Adrenal gland (tissue), 12 donors: ENCODE data around the gene SETBP1. TPM values are rescaled to one million over a fixed set of nuclear protein-coding genes. Genes with fewer than 3 reads are reported as not detected.

Experiments used
- DNase-seq, 7 donors: peaks; one replicate each; pipeline ENCODE4 v3.0.0-alpha.2; 2019 to 2020
- H3K27ac ChIP-seq, 5 donors: fragments of 200-600 bp; sonication (generic) in 4 of 5; 1 replicate in 3 of 5; 2 replicates in 2 of 5; pipeline versions ENCODE4 v1.5.1 to v1.8.0; 2016 to 2020; ENCODE audit warnings: mild to moderate bottlenecking in 1 of 5
- H3K27me3 ChIP-seq: fragments of 200-600 bp; 2 replicates; pipeline ENCODE4 v1.8.0; 2021
- H3K36me3 ChIP-seq, 2 donors: fragments of 200-600 bp; replicated peaks in 1 of 2; 1 replicate in 1 of 2; 2 replicates in 1 of 2; pipeline versions ENCODE4 v1.5.1 to v1.8.0; 2018 to 2022
- H3K4me1 ChIP-seq, 2 donors: fragments of 200-600 bp; replicated peaks in 1 of 2; 1 replicate in 1 of 2; 2 replicates in 1 of 2; pipeline versions ENCODE4 v1.5.1 to v1.8.0; 2018 to 2021
- H3K4me3 ChIP-seq, 4 donors: fragments of 200-600 bp; sonication (generic) in 3 of 4; one replicate each; pipeline ENCODE4 v1.5.1; 2016 to 2018
- H3K9me3 ChIP-seq, 3 donors: fragments of 200-600 bp; sonication (generic) in 1 of 3; replicated peaks in 1 of 3; 1 replicate in 2 of 3; 2 replicates in 1 of 3; pipeline versions ENCODE4 v1.5.1 to v1.8.0; 2016 to 2021
- CTCF ChIP-seq, 6 experiments: fragments of 450-650 bp in 4 of 6; fragments of 200-600 bp in 2 of 6; sonication (generic) in 1 of 6; IDR thresholded peaks; 1 replicate in 5 of 6; 2 replicates in 1 of 6; pipeline versions ENCODE4 v1.5.1 to v1.8.0; 2016 to 2021; ENCODE audit warnings: antibody characterized with exemption in 6 of 6, mild to moderate bottlenecking in 2 of 6, moderate library complexity in 1 of 6
- POLR2A ChIP-seq, 2 donors: fragments of 450-650 bp; IDR thresholded peaks; one replicate each; pipeline ENCODE4 v1.6.1; 2017; ENCODE audit warnings: antibody characterized with exemption in 2 of 2, mild to moderate bottlenecking in 2 of 2, moderate library complexity in 1 of 2
- WGBS, 4 donors: extraction: QIAGEN DNeasy Blood & Tissue Kit in 2 of 4; methylation state at CpG; one replicate each; pipeline versions ENCODE4 v1.1.5 to v1.1.7; 2013 to 2017; 5-methylcytosine and 5-hydroxymethylcytosine counted together
- intact Hi-C, 2 donors: fragments of 100-400 bp; cut with DNase I; formaldehyde crosslinking; loops; one replicate each; pipeline versions ENCODE4 v1.14.1 to v1.15.0; 2022 to 2023
- polyA plus RNA-seq, 3 donors: library from polyadenylated mRNA; stranded (reverse); fragments of 200-250 nt in 2 of 3; fragments of 350-450 nt in 1 of 3; fragmentation: Illumina TruSeq in 1 of 3; extraction: RNeasy Lipid Tissue Mini Kit (QIAGEN cat#74804) in 1 of 3; gene quantifications; one replicate each; pipeline ENCODE4 v1.2.3, GENCODE V29; 2013 to 2014
- total RNA-seq, 9 donors: library from RNA; depleted of rRNA in 4 of 9; stranded (reverse); fragments of >200 nt in 4 of 9; fragments of 120-200 nt in 1 of 9; fragmentation: NEBNext Ultra II Directional in 1 of 9; extraction: Animal tissue kit (Norgen Biotek cat#: 25700) in 1 of 9; gene quantifications; one replicate each; pipeline versions ENCODE4 v1.1.0 to v1.2.4, GENCODE V29; 2013 to 2023
- donor health status: healthy with polysubstance abuse.
- donor health status: Bipolar disorder and iron deficiency.
- donor health status: DM: yes; HTN: yes; CAD: no.
- donor health status: DM: no; HTN: no; CAD: no.
- donor health status: DM: no; HTN: no; CAD: no.
- donor health status: DM: yes; HTN: yes; CAD: no.

SETBP1 gene
- total and polyA plus RNA-seq, 12 donors = 1.2 to 18.0 (median 9.4) TPM

- Histone ChIP-seq H3K4me3 (no peak overlapping the region), H3K36me3 (no peaks in the 10 kb centered on the region), H3K27me3 (no peaks in the 10 kb centered on the region), H3K27ac (no peak overlapping the region), H3K4me1 (peaks cover 0 to 7% of the 10 kb centered on the region in 2 donors), H3K9me3 (no peaks in the 10 kb centered on the region)
- intact Hi-C loops = no loop called here
- no peak for DNase-seq
- 89 to 96% (median 90%) methylated on average over 4 of the region's 4 CpGs for WGBS, 4 donors
- TF ChIP-seq CTCF (IDR thresholded peaks at IDR 0.05) = no peak
- TF ChIP-seq POLR2A (IDR thresholded peaks at IDR 0.05) = no peak
Measured at GRCh38 chr18:44693030-44693784, 12.5 kb downstream of the SETBP1 start.

GRCh38 chr18:44695503-44695902 is 14.8 kb downstream of the SETBP1 start:
- intact Hi-C loops = no loop called here

GRCh38 chr18:44696892-44697291 is 16.2 kb downstream of the SETBP1 start:
- WGBS, 4 donors = 57 to 63% (median 60%) methylated on average over 9 of the region's 9 CpGs
- Histone ChIP-seq H3K27ac (peak overlapping the region in 1 of 5 donors; percentile 51), H3K4me1 (peaks cover 0 to 7% of the 10 kb centered on the region in 2 donors), H3K9me3 (no peaks in the 10 kb centered on the region), H3K27me3 (no peaks in the 10 kb centered on the region), H3K36me3 (no peaks in the 10 kb centered on the region), H3K4me3 (no peak overlapping the region)
- intact Hi-C loops = no loop called here
- DNase-seq = no peak
- TF ChIP-seq CTCF (IDR thresholded peaks at IDR 0.05) (no peak), POLR2A (IDR thresholded peaks at IDR 0.05) (no peak)

More at GRCh38 chr18:44695503-44695902, 14.8 kb downstream of the SETBP1 start:
- 71 to 80% (median 77%) methylated on average over 4 of the region's 4 CpGs for WGBS, 4 donors
- no peak for DNase-seq
- no peaks in the 10 kb centered on the region for H3K9me3 ChIP-seq
- H3K4me1 ChIP-seq = peaks cover 0 to 7% of the 10 kb centered on the region in 2 donors
- TF ChIP-seq CTCF (IDR thresholded peaks at IDR 0.05) = no peak
- TF ChIP-seq POLR2A (IDR thresholded peaks at IDR 0.05) = no peak
- no peak overlapping the region for H3K4me3 ChIP-seq
- no peaks in the 10 kb centered on the region for H3K27me3 ChIP-seq
- H3K36me3 ChIP-seq = no peaks in the 10 kb centered on the region
- no peak overlapping the region for H3K27ac ChIP-seq

- Histone ChIP-seq H3K27me3 (no peaks in the 10 kb centered on the region), H3K4me3 (no peak overlapping the region), H3K9me3 (no peaks in the 10 kb centered on the region), H3K27ac (peak overlapping the region in 1 of 5 donors; percentile 51), H3K36me3 (no peaks in the 10 kb centered on the region), H3K4me1 (peaks cover 0 to 7% of the 10 kb centered on the region in 2 donors)
- no peak for TF ChIP-seq POLR2A (IDR thresholded peaks at IDR 0.05)
- TF ChIP-seq CTCF (IDR thresholded peaks at IDR 0.05) = no peak
- WGBS, 4 donors = 48 to 66% (median 61%) methylated on average over 2 of the region's 2 CpGs
- intact Hi-C loops = no loop called here
- no peak for DNase-seq
Measured at GRCh38 chr18:44697315-44697714, 16.6 kb downstream of the SETBP1 start.
